Activated naive CD4-positive, alpha-beta T cell treated with anti-CD3 and anti-CD28 coated beads, Interleukin-2, amount 50 U/mL, for 16 hours (primary cell): ENCODE data around the gene DIP2C.

Experiments
- DNase-seq: peaks from one replicate; pipeline ENCODE4 v3.0.0-alpha.2; 2020

The DIP2C gene

DNA sequence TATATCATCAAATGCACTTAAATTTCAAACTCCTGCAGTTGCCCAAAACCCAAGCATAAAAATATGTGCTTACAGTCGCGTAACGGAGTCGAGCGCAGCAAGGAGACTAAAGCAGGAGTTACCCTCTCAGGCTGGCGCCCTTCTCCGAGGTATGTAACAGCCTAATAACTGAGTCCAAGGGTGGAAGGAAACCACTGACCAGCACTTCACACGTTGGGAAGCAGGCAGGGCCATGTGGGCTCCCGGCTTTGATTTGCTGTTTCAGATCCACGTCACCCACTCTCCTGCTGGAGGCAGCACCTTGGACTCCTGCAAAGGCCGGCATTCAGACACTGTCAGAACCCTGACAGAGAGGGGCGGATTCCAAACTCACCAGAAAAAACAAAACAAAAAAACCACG, 123.8 kb downstream of the DIP2C start:
- DNase-seq, result no peak

DNA sequence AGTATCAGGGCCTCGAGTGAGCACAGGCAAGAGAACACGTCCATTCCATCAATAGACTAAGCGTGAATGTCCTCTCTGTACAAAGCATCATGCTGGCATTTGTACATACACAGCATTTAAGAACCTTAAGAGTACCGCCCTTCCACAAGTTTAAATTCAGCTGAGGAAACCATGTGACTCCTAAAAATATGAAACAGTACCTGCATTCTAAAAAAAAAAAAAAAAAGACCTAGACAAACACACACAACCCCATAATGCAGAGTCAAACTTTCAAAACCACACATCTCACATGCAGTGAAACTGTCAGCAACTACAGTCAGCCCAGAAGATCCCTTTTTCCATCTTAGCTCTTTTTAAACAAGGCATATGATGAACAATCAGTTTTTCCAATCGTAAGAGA, 124.3 kb downstream of the DIP2C start:
- DNase-seq, result no peak

DNA sequence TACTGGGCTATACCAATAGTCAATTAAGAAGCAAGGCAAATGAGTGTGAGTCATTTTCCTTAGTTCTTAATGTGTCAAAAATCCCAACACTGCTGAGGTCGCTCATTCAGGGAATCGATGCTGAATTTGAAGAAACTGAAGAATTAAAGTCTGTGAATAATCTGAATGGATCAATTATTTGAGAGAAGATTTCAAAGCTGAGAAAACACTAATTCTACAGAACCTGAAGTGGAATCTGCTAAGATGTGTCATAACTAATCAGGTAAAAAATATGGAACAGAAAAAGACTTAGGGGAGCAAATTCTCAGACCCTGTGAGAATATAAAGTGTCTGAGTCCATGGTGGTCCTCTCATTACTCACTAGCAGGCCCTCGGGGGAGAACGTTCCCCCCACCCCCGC, 125.6 kb downstream of the DIP2C start:
- no peak for DNase-seq

DNA sequence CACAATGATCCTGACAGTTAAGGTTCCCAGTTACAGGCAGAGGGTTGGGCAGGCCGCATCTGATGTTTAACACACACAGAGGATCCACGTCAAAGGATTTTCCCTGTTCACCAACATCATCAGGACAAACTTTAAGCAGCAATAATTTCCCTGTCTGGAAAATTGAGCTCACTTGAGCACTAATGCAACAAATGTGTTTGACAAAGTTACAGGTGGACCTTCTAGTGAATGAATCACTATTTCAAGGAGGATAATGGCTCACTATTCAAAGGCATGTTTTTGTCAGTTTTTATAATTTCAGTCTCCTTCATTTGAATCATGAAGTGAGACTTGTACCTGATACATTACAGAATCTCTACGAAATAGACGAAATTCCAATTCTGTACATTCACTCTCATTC, 127.3 kb downstream of the DIP2C start:
- no peak for DNase-seq

DNA sequence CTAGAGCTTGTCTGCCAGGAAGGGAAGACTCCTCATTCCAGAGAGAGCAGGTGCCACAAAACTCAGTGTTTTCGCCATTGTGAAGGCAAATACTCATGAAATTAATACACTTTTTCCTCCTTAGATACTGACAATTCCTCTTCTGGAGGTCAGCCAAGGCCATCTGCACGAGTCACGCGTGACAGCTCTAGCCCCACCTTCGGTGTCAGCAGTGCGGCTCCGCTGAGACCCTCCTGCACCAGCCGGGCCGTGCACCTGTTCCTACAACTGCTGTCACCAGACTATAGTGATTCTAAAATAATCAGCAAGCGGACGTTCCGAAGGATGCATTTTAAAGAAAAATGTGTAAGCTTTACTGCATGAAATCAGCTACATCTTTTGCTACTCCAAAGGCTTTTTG, 127.7 kb downstream of the DIP2C start:
- DNase-seq, result no peak

DNA sequence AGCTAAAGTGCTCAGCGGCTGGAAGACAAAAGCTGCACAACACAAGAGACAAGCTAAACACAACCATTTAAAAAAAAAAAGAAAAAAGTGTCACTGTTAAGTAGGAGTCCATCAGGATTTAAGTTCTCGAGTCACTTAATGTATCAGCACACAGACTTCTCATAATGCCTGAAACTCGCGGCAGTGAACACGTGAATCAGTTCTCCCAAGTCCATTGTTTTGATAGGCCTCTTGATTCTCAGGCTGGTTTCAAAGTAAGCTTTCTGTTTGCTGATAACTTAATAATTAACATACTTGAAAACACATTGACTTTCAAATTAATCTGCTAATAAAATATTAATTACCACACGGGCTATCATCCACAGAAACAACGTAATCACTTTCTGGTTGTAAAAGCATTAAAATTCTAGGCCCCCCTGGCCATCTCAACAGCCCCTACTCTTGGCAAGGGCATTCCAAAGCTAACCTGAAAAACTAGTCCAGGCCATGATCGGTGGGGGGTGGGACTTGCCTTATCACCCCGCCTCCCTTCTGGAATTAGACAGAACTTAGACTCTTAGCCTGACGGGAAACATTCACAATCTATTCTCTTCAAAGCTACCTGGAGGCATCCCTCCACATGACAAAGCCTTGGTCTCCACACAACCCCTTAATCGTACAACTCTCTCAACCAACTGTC, 129.0 kb downstream of the DIP2C start:
- DNase-seq, result no peak

DNA sequence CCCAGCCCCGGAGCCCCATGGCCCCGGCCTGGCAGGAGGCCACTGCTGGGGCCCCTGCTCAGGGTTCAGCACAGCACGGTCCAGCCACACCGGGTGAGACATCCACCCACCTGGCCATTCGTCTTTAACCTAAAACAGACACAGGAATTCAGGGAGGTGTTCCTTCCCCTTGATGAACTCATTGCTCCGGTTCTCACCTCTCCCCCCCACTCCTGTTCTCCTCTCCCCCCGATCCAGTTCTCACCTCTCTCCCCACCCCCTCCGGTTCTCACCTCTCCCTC, 129.8 kb downstream of the DIP2C start:
- no peak for DNase-seq

DNA sequence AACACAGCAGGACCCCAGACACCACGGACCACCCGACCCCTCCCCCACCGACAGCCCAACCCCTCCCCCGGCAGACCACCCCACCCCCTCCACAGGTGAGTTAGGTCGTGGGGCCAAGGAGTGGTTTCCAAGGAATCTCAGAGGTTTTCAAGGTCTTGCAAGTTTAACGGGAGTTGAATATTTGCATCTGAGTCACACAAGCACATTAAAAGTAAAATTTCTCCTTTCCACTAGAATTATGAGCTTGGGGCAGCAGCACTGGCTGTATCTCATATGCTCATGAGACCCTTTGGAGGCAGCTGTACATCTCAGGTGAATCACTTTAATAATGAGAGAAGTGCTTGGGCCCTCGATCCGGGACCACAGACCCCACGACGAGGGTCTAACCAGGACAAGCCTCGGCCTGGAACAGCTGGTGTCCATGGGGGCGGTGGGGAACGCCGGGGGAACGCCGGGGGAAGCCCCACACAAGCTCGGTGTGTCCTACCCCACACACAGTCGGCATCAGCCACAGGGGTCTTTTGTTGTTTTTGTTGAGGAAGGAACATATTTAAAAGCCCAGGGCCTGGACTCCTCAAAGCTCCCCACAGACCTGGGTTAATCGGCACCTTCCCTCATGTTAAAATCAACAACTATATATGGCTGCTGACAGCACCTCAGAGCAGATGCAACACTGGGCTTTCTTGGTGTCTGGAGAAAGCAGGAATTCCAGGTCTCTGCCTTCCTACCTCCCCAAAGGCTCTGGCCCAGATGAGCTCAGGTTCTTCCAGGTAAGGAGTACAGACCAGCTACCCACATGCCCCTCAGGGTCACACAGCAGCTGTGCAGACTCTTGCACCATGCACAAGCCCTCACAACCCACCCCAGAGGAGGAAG, 130.3 kb downstream of the DIP2C start:
- no peak for DNase-seq

DNA sequence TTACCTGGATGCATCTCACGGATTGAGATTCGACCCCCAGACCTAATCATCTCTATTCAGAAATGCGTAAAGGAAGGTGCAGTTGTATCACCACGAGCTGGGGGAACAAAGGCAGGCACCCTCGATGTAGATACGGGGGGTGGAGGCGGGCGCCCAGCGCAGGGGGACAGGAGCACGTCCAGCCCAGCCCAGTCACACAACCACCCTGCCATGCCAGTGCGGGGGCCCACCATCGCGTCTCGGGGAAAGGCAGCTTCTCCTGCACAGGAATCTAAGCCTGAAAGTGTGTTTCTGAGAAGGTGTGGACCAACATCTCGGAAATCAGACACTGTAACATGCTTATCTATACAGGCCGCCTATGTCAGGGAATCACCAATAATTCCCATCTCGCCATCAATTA, 131.1 kb downstream of the DIP2C start:
- DNase-seq, result no peak

DNA sequence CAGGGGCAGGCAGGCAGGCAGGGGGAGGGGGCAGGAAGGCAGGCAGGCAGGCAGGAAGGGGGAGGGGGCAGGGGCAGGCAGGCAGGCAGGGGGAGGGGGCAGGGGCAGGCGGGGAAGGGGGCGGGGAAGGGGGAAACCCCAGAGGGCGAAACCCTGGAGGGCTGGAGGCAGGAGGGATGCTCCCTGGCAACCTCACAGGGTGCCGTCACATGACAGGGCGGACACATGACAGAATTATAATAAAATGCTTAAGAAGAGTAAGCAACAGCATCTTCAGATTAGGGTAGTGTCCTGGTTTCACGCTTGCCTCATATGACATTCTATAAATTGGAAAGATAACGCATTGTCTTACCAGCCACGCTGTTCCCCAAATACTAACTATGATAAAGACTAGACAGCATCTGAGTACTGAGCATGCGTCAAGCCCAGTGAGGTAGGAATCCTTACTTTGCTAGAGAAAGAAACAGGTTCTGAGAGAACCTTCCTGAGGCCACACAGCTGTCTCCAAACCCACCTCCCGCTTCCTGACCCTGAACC, 131.6 kb downstream of the DIP2C start:
- DNase-seq, result no peak

DNA sequence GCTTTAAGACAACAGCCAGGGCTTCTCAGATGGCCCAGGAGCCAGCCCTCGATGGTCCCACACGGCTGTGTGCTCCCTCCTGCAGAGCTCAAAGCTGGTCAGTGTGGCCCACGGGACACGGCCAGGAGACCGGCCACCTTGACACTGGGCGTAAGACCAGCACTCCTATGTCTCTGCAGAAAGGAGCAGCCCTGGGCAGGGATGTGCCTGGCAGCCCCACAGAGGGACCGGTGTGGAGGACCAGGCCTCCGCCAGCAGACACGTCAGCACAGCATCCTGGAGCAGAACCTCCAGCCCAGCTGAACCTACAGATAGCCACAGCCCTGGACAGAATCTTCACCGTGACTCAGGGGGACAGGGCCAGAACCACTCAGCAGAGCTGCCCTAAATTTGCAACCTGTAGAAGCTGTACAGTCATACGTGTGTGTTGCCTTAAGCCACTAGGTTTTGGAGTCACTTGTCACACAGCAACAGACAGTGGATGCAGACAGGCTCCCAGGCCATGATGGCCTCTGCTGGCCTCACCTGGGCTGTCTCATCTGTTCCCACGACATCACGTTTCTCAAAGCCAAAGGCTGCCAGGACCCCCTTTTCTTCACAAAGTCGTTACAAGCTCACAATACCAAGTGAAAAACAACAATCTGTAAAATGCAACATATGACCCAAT, 132.4 kb downstream of the DIP2C start:
- no peak for DNase-seq

DNA sequence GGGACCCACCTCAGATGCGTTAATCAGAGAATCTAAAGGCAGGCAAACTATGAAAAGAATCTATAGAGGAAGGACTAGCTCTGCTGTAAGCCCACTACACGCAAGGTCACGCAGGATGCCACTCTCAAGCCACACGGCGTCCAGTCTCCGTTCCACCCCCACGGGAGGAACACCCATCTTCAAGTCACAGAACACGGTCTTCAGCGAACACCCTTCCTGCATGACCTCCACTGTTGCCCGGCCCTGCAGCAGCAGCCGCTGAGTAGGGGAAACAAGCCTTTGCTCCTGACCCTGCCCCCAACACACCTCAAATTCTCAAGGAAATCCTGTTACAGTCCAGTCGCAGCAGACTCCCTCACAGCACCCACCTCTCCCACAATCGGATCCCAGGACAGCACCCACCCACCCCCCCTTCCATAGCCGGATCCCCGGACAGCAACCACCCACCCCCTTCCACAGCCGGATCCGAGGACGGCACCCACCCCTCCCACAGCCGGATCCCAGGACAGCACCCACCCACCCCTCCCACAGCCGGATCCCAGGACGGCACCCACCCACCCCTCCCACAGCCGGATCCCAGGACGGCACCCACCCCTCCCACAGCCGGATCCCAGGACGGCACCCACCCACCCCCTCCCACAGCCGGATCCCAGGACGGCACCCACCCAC, 133.7 kb downstream of the DIP2C start:
- no peak for DNase-seq

DNA sequence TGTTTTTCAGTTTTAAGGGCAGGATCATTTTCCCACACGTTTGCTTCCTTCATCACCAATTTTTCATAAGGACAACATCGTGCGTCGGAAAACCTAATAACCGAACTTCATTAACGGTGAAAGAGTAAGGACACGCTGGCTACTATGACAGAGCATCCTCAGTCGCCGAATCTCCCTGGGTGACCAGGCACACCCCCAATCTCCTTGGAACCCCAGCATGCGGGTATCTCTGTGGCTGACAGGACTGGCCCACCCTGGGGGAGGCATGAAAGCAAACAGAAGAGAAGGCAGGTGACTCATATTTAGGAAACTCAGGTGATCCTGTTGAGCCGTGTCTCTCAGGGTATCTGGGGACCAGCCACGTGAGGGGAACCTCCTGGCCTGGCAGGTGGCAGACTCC, 134.2 kb downstream of the DIP2C start:
- DNase-seq, result no peak

DNA sequence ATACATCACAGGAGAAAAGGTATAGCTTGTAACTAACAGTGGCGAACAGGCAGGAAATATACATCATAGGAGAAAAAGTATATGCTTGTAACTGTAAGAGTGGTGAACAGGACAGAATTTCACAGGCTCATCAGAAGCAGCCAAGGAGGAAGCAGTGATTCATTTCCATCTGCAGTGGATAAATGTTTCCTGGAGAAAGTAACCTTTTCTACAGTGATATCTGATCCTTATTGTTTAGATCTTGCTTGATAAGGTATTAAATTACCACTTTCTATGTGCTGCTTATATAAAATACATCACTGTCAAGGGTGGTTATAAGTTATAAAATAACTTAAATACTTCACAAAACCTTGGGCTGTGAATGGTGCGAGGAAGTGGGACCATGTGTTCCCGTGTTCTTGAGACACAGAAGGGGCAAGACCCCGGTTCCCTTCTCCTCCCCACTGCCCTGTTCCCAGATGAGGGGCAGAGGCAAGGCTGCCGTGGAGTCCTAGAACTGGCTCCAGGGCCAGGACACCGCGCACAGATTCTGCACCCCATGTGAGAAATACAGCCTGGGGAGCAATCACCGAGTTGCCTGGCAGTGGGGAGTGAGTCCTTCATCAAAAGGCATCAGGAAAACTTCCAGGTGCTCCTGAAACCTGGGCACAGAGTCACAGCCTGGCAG, 135.2 kb downstream of the DIP2C start:
- no peak for DNase-seq

DNA sequence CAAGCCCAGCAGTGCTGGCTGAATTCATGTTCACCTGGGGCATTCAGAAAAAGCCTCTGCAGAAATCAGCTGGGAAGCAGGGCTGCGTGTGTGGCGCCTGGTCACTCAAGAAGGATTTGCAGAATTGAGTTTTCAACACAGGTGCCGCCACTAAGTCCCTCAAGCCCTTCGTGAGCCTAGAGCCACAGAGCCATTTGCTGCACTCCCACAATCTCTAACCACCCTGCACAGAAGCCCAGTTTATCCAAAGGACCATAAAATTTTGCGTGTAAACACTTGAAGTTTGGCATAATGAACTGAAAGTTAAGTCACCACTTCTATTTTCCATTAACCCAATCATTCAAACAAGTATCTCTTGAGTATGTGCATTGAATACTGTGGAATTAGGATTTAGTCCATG, 136.2 kb downstream of the DIP2C start:
- DNase-seq, result no peak

DNA sequence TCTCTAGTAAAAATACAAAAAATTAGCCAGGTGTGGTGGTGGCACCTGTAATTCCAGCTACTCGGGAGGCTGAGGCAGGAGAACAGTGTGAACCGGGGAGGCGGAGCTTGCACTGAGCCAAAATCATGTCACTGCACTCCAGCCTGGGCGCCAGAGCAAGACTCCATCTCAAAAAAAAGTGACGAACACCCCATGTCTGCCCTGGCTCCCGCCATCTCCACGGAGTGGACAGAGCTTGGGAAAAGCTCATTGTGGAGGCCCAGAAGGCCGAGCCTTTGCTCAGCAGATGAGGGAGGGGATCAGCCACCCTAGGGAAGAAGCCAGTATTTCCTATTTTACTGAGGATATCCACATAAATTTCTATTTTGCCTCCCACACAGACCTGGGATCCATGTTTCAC, 136.8 kb downstream of the DIP2C start:
- DNase-seq, result no peak

DNA sequence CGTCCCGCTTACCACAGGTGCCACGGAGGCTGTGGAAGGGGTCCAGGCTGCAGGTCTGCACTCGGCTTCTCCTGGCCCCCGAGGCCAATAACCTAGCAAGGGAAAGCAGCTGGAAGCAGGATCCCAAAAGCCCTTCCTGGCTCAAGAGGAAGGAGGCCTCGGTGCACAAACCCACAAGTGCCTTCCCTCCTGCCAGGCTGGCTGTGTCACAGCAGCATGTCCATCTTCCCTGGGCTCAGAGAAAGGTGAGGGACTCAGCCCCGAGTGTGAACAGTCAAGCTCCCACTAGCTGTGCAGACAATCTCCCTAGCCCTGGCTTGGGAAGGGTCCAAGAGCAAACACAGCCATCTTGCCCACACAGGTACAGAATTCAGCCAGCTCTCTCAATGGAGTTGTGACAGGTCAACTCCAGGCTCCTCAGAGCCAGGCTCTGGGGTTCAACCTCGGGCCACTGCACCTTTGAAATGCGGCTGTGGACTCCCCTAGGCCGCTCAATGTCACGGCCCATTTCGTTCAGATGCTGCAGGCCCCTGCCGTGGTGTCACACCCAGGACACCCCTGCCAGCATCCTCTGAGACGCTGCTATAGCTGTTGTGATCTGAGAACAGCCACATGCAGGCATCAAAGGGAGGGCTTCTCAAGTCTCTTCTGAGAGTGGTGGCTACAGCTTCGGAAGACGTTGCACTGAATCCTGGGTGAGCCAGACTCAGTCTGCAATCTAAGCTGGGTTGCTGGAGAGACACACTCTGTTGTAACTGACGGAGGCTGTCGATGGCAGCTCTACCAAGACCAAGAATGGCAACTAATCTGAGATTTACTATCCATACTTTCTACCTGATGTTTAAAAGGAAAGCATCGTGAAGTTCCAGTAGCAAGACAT, 137.9 kb downstream of the DIP2C start:
- DNase-seq, result no peak

DNA sequence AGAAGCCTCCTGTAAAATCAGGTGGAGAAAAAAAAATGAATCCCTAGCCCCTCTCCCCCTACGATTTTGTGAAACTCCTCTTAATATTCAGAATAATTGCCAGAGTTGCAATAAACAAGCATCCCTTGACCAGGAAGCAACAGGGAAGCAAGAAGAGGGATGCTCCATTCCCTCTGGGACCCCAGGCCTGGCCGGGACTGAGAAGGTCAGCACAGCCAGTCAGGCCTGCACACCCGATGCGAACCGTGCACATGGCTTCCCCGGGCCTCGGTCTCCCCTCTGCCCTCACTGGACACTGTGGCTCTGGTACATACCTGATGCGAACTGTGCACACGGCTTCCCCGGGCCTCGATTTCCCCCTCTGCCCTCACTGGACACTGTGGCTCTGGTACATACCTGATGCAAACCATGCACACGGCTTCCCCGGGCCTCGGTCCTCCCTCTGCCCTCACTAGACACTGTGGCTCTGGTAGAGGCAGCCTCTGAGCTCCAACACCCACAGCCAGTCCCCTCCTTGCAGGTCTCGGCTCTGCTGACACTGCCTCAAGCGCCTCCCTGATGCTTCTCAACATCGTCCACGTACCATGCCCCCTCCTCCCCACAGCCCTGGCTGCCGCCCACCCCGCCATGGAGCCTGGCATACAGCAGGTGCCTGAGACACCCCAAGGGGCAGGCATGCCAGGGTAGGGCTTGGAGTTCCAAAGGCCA, 138.6 kb downstream of the DIP2C start:
- no peak for DNase-seq

DNA sequence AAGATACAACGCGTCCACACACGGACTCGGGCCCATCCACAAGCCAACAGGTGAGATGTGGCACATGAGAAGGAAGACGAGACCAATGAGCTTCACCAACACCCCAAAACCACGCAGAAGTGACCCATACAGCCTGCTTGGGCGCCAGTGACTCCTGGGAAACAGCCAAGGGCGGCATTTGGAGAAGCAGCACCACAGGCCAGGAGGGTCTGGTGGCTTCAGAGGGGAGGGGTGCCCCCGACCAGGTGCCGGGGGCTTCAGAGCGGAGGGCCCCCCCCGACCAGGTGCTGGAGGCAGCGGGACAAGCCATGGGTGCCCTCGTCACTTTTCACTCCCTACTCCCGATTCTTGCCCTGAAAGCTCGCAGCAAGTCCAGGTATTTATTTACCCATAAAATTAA, 140.1 kb downstream of the DIP2C start:
- no peak for DNase-seq

DNA sequence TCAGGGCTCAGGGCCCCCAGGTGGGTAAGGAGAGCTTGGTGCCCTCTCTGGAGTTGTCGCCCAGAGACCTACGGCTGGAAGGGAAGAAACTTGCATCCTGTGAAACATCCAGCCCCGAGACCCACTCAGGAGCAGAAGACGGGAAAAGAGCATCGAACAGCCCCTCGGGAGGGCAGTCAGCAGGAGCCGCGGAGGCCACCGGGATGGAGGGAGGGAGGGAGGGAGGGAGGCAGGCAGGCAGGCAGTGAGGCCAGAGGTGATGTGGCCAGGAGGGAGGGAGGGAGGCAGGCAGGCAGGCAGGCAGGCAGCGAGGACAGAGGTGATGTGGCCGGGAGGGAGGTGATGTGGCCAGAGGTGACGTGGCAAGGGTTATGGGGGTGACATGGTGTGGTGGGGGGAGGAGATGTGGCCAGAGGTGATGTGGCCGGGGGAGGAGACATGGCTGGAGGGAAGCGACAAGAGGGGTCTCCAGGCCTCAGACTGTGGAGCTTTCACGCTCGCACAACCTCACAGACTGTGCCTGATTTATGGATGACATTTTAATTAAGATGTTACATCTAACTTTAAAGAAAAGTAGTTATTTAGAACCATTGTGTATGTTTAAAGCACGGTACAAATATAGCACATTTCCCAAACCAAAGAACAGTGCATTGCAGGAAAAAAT, 141.1 kb downstream of the DIP2C start:
- DNase-seq, result no peak
